ENCODE results near the gene KCNB1. TPM values are rescaled to one million over a fixed set of nuclear protein-coding genes. Genes with fewer than 3 reads are reported as not detected.

The KCNB1 gene
- polyA plus RNA-seq, 1 experiment, result 0.06 TPM

GRCh38 chr20:49420811-49421295, 61.6 kb downstream of the KCNB1 start:
- CTCF ChIA-PET, result no interaction called here
- POLR2A ChIA-PET, result no interaction called here
- no peak for TF ChIP-seq CTCF (IDR thresholded peaks at IDR 0.05; ENCODE audit: low read depth, low read length)
- no peak for DNase-seq (ENCODE audit: low read depth, low spot score)
- Histone ChIP-seq H3K9me3 (ENCODE audit: control insufficient read depth, insufficient read depth, low read length) (no peaks in the 10 kb centered on the region; the same call in 1 of the 2 replicates), H3K27me3 (ENCODE audit: control insufficient read depth, insufficient read depth, low read length) (peaks cover 49% of the 10 kb centered on the region), H3K4me3 (ENCODE audit: low read depth, low read length) (no peak overlapping the region), H3K27ac (ENCODE audit: low read depth, low read length) (no peak overlapping the region)

GRCh38 chr20:49420292-49420691, 62.2 kb downstream of the KCNB1 start:
- Histone ChIP-seq H3K4me3 (ENCODE audit: low read depth, low read length) (no peak overlapping the region), H3K27me3 (ENCODE audit: control insufficient read depth, insufficient read depth, low read length) (peaks cover 54% of the 10 kb centered on the region), H3K27ac (ENCODE audit: low read depth, low read length) (no peak overlapping the region), H3K9me3 (ENCODE audit: control insufficient read depth, insufficient read depth, low read length) (no peaks in the 10 kb centered on the region; the same call in 1 of the 2 replicates)
- no peak for DNase-seq (ENCODE audit: low read depth, low spot score)
- POLR2A ChIA-PET, result no interaction called here
- TF ChIP-seq CTCF (IDR thresholded peaks at IDR 0.05; ENCODE audit: low read depth, low read length), result no peak
- CTCF ChIA-PET, result no interaction called here

GRCh38 chr20:49419785-49420184, 62.7 kb downstream of the KCNB1 start:
- CTCF ChIA-PET, result no interaction called here
- no peak for TF ChIP-seq CTCF (IDR thresholded peaks at IDR 0.05; ENCODE audit: low read depth, low read length)
- no peak overlapping the region for H3K27ac ChIP-seq (ENCODE audit: low read depth, low read length)
- no peak overlapping the region for H3K4me3 ChIP-seq (ENCODE audit: low read depth, low read length)
- no peak for DNase-seq (ENCODE audit: low read depth, low spot score)
- peaks cover 59% of the 10 kb centered on the region for H3K27me3 ChIP-seq (ENCODE audit: control insufficient read depth, insufficient read depth, low read length)
- no peaks in the 10 kb centered on the region; the same call in 1 of the 2 replicates for H3K9me3 ChIP-seq (ENCODE audit: control insufficient read depth, insufficient read depth, low read length)
- POLR2A ChIA-PET, result no interaction called here

- peaks cover 62% of the 10 kb centered on the region for H3K27me3 ChIP-seq (ENCODE audit: control insufficient read depth, insufficient read depth, low read length)
- no peak overlapping the region for H3K27ac ChIP-seq (ENCODE audit: low read depth, low read length)
- ChIA-PET CTCF (no interaction called here), POLR2A (no interaction called here)
- no peak for DNase-seq (ENCODE audit: low read depth, low spot score)
- no peaks in the 10 kb centered on the region for H3K9me3 ChIP-seq (ENCODE audit: control insufficient read depth, insufficient read depth, low read length)
- TF ChIP-seq CTCF (IDR thresholded peaks at IDR 0.05; ENCODE audit: low read depth, low read length), result no peak
- H3K4me3 ChIP-seq (ENCODE audit: low read depth, low read length), result no peak overlapping the region
Measured at GRCh38 chr20:49418809-49419208, 63.7 kb downstream of the KCNB1 start.

- CTCF ChIA-PET, result no interaction called here
- H3K27me3 ChIP-seq (ENCODE audit: control insufficient read depth, insufficient read depth, low read length), result peaks cover 69% of the 10 kb centered on the region
- POLR2A ChIA-PET, result no interaction called here
- no peak for DNase-seq (ENCODE audit: low read depth, low spot score)
- H3K27ac ChIP-seq (ENCODE audit: low read depth, low read length), result no peak overlapping the region
- H3K9me3 ChIP-seq (ENCODE audit: control insufficient read depth, insufficient read depth, low read length), result no peaks in the 10 kb centered on the region
- H3K4me3 ChIP-seq (ENCODE audit: low read depth, low read length), result no peak overlapping the region
- TF ChIP-seq CTCF (IDR thresholded peaks at IDR 0.05; ENCODE audit: low read depth, low read length), result no peak
Measured at GRCh38 chr20:49417843-49418555, 64.5 kb downstream of the KCNB1 start.
